Vagina (tissue), 2 donors: ENCODE measurements around the gene LAMB4. TPM values are rescaled to one million over a fixed set of nuclear protein-coding genes. Genes with fewer than 3 reads are reported as not detected.

ENCODE experiments used
- DNase-seq, 2 donors: peaks; one replicate each; pipeline ENCODE4 v3.0.0-alpha.2; 2017; ENCODE audit errors: extremely low spot score in 2 of 2
- H3K27ac ChIP-seq: fragments of 200-600 bp; sonication (generic); one replicate; pipeline ENCODE4 v1.5.1; 2019
- H3K27me3 ChIP-seq: fragments of 200-600 bp; sonication (generic); one replicate; pipeline ENCODE4 v1.5.1; 2019
- H3K36me3 ChIP-seq, 2 donors: fragments of 200-600 bp; sonication (generic); one replicate each; pipeline ENCODE4 v1.5.1; 2017 to 2019
- H3K4me1 ChIP-seq: fragments of 200-600 bp; sonication (generic); one replicate; pipeline ENCODE4 v1.5.1; 2019
- H3K4me3 ChIP-seq, 2 donors: fragments of 200-600 bp; sonication (generic); 1 replicate in 1 of 2; 2 replicates in 1 of 2; pipeline ENCODE4 v1.5.1; 2016 to 2019
- H3K9me3 ChIP-seq: fragments of 200-600 bp; sonication (generic); one replicate; pipeline ENCODE4 v1.5.1; 2019
- POLR2A ChIP-seq, 2 donors: fragments of 450-650 bp; IDR thresholded peaks; one replicate each; pipeline ENCODE4 v1.6.1; 2017; ENCODE audit warnings: antibody characterized with exemption in 2 of 2, mild to moderate bottlenecking in 2 of 2, moderate library complexity in 2 of 2
- POLR2AphosphoS5 ChIP-seq, 2 donors: sonication (generic); formaldehyde crosslinking; IDR thresholded peaks; one replicate each; pipeline ENCODE4 v1.9.0; 2017; ENCODE audit warnings: antibody characterized with exemption in 2 of 2, mild to moderate bottlenecking in 2 of 2, low read depth in 1 of 2; ENCODE audit not compliant: insufficient read depth in 1 of 2
- intact Hi-C: fragments of 100-400 bp; cut with DNase I; formaldehyde crosslinking; loops from one replicate; pipeline ENCODE4 v1.15.1; 2023
- total RNA-seq: library from RNA; depleted of rRNA; stranded (reverse); fragments of >200 nt; gene quantifications from one replicate; pipeline ENCODE4 v1.2.3, GENCODE V29; 2016
- TF ChIP-seq, protein P1 (sequence below), 3 experiments: fragments of 450-650 bp in 2 of 3; fragments of 200-600 bp in 1 of 3; sonication (generic) in 1 of 3; IDR thresholded peaks; one replicate each; pipeline ENCODE4 v1.5.1; 2017 to 2019; ENCODE audit warnings: antibody characterized with exemption in 3 of 3, mild to moderate bottlenecking in 2 of 3, moderate library complexity in 2 of 3

The LAMB4 gene, protein sequence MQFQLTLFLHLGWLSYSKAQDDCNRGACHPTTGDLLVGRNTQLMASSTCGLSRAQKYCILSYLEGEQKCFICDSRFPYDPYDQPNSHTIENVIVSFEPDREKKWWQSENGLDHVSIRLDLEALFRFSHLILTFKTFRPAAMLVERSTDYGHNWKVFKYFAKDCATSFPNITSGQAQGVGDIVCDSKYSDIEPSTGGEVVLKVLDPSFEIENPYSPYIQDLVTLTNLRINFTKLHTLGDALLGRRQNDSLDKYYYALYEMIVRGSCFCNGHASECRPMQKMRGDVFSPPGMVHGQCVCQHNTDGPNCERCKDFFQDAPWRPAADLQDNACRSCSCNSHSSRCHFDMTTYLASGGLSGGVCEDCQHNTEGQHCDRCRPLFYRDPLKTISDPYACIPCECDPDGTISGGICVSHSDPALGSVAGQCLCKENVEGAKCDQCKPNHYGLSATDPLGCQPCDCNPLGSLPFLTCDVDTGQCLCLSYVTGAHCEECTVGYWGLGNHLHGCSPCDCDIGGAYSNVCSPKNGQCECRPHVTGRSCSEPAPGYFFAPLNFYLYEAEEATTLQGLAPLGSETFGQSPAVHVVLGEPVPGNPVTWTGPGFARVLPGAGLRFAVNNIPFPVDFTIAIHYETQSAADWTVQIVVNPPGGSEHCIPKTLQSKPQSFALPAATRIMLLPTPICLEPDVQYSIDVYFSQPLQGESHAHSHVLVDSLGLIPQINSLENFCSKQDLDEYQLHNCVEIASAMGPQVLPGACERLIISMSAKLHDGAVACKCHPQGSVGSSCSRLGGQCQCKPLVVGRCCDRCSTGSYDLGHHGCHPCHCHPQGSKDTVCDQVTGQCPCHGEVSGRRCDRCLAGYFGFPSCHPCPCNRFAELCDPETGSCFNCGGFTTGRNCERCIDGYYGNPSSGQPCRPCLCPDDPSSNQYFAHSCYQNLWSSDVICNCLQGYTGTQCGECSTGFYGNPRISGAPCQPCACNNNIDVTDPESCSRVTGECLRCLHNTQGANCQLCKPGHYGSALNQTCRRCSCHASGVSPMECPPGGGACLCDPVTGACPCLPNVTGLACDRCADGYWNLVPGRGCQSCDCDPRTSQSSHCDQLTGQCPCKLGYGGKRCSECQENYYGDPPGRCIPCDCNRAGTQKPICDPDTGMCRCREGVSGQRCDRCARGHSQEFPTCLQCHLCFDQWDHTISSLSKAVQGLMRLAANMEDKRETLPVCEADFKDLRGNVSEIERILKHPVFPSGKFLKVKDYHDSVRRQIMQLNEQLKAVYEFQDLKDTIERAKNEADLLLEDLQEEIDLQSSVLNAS (N-terminal part only)
- total RNA-seq = 0.74 TPM

GRCh38 chr7:108130261-108130660, at the start of gene LAMB4:
Gene LAMB4, minus strand, starts transcription at chr7:108130361. Its CDS starts 7,197 bp downstream, at chr7:108123164.
- DNase-seq = no peak
- no peak for TF ChIP-seq POLR2A (IDR thresholded peaks at IDR 0.05)
- no peak for TF ChIP-seq POLR2AphosphoS5 (IDR thresholded peaks at IDR 0.05; ENCODE audit: insufficient read depth in 1 of 2, low read depth in 1 of 2)
- TF ChIP-seq, protein P1, sequence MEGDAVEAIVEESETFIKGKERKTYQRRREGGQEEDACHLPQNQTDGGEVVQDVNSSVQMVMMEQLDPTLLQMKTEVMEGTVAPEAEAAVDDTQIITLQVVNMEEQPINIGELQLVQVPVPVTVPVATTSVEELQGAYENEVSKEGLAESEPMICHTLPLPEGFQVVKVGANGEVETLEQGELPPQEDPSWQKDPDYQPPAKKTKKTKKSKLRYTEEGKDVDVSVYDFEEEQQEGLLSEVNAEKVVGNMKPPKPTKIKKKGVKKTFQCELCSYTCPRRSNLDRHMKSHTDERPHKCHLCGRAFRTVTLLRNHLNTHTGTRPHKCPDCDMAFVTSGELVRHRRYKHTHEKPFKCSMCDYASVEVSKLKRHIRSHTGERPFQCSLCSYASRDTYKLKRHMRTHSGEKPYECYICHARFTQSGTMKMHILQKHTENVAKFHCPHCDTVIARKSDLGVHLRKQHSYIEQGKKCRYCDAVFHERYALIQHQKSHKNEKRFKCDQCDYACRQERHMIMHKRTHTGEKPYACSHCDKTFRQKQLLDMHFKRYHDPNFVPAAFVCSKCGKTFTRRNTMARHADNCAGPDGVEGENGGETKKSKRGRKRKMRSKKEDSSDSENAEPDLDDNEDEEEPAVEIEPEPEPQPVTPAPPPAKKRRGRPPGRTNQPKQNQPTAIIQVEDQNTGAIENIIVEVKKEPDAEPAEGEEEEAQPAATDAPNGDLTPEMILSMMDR (IDR thresholded peaks at IDR 0.05) = no peak
- intact Hi-C loops = no loop called here
- H3K9me3 ChIP-seq = no peaks in the 10 kb centered on the region
- no peak within 1 kb of the TSS for H3K27ac ChIP-seq
- no peaks in the 10 kb centered on the region for H3K4me1 ChIP-seq
- no peaks in the 10 kb centered on the region for H3K27me3 ChIP-seq
- no peak within 1 kb of the TSS for H3K4me3 ChIP-seq
- H3K36me3 ChIP-seq = no peaks in the 10 kb centered on the region

- Histone ChIP-seq H3K4me3 (no peak overlapping the region), H3K9me3 (no peaks in the 10 kb centered on the region), H3K36me3 (no peaks in the 10 kb centered on the region), H3K4me1 (no peaks in the 10 kb centered on the region), H3K27ac (no peak overlapping the region), H3K27me3 (no peaks in the 10 kb centered on the region)
- TF ChIP-seq POLR2A (IDR thresholded peaks at IDR 0.05) (no peak), POLR2AphosphoS5 (IDR thresholded peaks at IDR 0.05; ENCODE audit: insufficient read depth in 1 of 2, low read depth in 1 of 2) (no peak)
- TF ChIP-seq, protein P1 (IDR thresholded peaks at IDR 0.05) = no peak
- DNase-seq = no peak
- intact Hi-C loops = no loop called here
These were observed 48.2 kb upstream of the LAMB4 start for GRCh38 chr7:108178398-108178797.

GRCh38 chr7:108171164-108171563, 41.0 kb upstream of the LAMB4 start:
- intact Hi-C loops = no loop called here
- TF ChIP-seq POLR2AphosphoS5 (IDR thresholded peaks at IDR 0.05; ENCODE audit: insufficient read depth in 1 of 2, low read depth in 1 of 2) (no peak), POLR2A (IDR thresholded peaks at IDR 0.05) (no peak)
- TF ChIP-seq, protein P1 (IDR thresholded peaks at IDR 0.05) = no peak
- H3K9me3 ChIP-seq = no peaks in the 10 kb centered on the region
- no peaks in the 10 kb centered on the region for H3K4me1 ChIP-seq
- no peak for DNase-seq
- no peaks in the 10 kb centered on the region for H3K36me3 ChIP-seq
- H3K27ac ChIP-seq = no peak overlapping the region
- no peak overlapping the region for H3K4me3 ChIP-seq
- H3K27me3 ChIP-seq = no peaks in the 10 kb centered on the region

- no peaks in the 10 kb centered on the region for H3K9me3 ChIP-seq
These were observed 40.1 kb upstream of the LAMB4 start for GRCh38 chr7:108170251-108170650.

More at GRCh38 chr7:108170251-108170650, 40.1 kb upstream of the LAMB4 start:
- Histone ChIP-seq H3K4me1 (no peaks in the 10 kb centered on the region), H3K36me3 (no peaks in the 10 kb centered on the region), H3K27me3 (no peaks in the 10 kb centered on the region), H3K27ac (no peak overlapping the region), H3K4me3 (no peak overlapping the region)
- TF ChIP-seq, protein P1 (IDR thresholded peaks at IDR 0.05) = no peak
- TF ChIP-seq POLR2A (IDR thresholded peaks at IDR 0.05) (no peak), POLR2AphosphoS5 (IDR thresholded peaks at IDR 0.05; ENCODE audit: insufficient read depth in 1 of 2, low read depth in 1 of 2) (no peak)
- no peak for DNase-seq
- intact Hi-C loops = no loop called here
